HG03097 (cell line): ENCODE results near the gene LENG9.

Experiments
- ATAC-seq: cut with Tn5 transposase; IDR thresholded peaks from one replicate; pipeline ENCODE4 v1.9.1; 2021; ENCODE audit not compliant: unreplicated experiment, low FRiP score

Gene LENG9

DNA sequence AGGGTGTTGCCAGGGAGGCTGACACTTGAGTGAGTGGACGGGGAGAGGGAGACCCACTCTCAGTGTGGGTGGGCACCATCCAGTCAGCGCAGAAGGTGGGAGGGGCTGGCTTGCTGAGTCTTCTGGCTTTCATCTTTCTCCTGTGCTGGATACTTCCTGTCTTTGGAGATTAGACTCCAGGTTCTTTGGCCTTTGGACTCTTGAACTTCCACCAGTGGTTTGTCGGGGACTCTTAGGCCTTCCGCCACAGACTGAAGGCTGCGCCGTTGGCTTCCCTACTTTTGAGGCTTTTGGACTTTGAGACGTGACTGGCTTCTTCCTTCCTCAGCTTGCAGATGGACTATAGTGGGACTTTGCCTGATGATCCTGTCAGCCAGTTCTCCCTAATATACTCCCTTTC, 18.8 kb downstream of the LENG9 start:
- no peak for ATAC-seq

- no peak for ATAC-seq
Measured at GRCh38 chr19:54440641-54441040, 22.9 kb downstream of the LENG9 start.

- ATAC-seq: no peak
Measured at GRCh38 chr19:54439174-54439851, 24.3 kb downstream of the LENG9 start.

GRCh38 chr19:54436628-54437252, 26.8 kb downstream of the LENG9 start:
- ATAC-seq: no peak

DNA sequence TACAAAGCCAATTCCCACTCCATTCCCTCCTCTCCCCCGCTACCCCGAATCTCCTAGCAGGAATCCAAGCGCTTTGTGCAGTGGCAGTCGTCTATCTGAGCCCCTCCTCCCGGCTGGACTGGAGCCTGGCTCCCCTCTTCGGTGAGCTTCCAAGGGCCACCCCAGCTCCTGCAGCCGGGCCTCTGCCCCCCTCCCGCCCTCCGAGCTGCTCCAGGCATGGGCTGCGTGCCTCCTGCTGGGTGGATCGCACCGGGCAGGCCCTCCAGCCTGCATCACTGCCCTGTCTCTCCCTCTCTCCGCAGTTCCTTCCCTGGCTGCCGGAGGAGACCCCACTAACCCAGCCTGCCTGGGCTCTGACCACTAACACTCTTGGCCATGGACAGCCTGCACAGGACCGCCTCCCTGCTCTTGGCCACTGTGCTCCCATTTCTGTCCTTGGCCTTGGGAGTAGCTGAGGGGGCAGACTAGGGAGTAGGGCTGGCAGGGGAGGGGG, 27.5 kb downstream of the LENG9 start:
- ATAC-seq: no peak

DNA sequence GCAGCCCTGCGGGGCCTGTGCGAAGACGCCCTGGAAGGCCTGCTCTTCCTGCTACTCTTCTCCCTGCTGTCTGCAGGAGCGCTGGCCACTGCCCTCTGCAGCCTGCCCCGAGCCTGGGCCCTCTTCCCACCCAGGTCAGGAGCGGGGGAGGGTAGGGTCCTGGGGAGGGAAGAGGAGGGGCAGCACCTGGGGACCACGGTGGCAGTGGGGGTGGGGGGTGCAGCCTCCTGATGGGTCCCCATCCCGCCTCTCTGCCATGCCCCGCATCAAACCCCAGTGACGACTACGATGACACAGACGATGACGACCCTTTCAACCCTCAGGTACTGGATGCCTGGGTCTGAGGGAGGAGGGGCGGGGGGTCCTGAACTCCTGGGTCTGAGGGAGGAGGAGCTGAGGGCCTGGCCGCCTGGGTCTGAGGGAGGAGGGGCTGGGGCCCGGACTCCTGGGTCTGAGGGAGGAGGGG, 28.0 kb downstream of the LENG9 start:
- no peak for ATAC-seq

DNA sequence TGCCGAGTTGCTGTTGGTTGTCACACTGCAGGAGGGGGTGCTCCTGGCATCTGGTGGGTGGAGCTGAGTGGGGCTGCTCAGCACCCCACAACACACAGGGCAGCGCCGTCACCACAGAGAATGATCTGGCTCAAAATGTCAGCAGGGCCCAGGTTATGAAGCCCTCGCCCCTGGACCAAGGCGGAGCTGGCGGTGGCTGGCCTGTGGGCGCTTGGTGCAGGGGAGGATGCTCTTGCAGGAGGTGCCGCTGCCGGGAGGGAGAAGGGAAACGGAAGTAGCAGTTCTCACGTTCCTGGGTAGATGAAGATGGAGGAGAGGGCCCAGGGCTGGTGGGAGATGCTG, 28.7 kb downstream of the LENG9 start:
- no peak for ATAC-seq

DNA sequence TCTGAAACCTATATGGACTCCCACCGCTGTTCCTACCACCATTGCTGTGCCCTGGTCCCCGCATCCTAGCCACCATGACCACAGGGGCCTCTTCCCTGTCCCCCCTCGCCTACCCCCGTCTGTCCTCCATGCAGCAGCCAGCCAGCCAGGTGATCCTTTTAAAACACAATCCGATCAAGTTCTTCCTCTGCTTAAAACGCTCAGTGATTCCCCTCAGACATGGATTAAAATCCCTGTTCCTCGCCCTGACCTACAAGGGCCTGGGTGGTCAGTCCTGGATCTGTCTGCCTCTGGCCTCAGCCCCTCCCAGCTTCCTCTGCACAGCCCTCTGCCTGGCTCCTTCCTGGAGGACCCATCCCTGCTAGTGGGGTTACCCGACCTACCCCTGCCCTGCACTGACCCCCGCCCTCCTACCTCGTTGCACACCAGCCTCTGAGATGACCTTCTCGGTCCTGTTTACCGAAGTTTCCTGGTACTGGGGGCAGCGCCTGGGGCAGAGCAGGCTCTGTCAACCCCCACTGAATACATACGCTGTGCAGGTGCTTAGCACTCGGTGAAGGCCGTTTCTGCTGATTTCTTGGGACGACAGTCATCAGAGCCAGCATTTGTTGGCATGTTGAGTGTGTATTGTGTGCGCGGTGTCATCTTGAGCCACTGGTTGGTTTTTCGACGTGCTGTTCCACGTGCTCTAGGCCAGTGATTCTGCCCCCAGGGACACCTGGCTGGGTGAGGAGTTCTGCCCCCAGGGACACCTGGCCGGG, 29.3 kb downstream of the LENG9 start:
- ATAC-seq: no peak

- no peak for ATAC-seq
Measured at GRCh38 chr19:54433697-54434096, 29.9 kb downstream of the LENG9 start.

- ATAC-seq: no peak
Measured at GRCh38 chr19:54432144-54432738, 31.3 kb downstream of the LENG9 start.

DNA sequence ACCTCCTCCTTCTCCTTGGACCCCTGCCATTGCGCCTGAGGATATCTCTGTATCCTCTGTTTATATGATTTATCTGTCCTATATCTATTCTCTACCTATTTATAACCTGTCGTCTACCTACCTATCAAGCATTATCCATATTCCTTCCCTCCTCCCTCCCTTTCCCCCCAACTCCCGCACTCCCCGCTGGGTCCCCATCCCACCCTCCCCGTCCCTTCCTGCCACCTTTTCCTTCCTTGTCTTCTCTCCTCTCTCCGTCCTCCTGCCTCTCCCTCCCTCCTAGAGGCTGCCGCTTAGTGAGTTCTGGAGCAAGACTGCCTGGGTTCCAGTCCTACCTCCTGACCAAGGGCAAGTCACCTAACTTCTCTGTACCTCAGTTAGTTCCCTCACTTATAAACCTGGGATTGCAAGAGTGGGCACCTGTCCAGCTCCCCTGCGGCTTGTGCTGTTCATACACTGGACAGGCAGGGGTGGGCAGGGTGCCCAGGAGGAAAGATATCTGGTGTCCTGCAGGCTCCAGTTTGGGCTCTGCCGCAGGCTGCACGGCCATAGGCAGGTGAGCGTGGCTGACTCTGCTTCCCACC, 32.2 kb downstream of the LENG9 start:
- no peak for ATAC-seq

GRCh38 chr19:54430306-54431254, 33.0 kb downstream of the LENG9 start:
- ATAC-seq: no peak

- no peak for ATAC-seq
Measured at GRCh38 chr19:54429545-54430227, 33.9 kb downstream of the LENG9 start.

DNA sequence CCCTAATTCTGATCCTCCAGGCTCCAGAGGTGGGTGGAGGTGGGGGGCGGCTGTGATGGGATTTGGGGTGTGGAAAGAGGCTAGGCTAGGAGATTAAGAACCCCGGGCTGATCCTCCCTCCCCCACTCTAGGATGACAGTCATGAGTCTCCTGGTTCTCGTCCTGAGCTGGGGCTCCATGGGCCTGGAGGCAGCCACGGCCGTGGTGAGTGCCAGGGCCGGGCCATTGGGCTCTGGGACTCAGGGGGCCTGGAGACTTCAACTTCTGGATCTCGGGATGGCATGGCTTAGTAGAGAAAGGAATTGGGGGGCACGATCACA, 34.4 kb downstream of the LENG9 start:
- ATAC-seq: no peak

- no peak for ATAC-seq
Measured at GRCh38 chr19:54428323-54429175, 35.0 kb downstream of the LENG9 start.

GRCh38 chr19:54427586-54427985, 36.0 kb downstream of the LENG9 start:
- ATAC-seq: no peak

GRCh38 chr19:54426291-54426931, 37.2 kb downstream of the LENG9 start:
- no peak for ATAC-seq

DNA sequence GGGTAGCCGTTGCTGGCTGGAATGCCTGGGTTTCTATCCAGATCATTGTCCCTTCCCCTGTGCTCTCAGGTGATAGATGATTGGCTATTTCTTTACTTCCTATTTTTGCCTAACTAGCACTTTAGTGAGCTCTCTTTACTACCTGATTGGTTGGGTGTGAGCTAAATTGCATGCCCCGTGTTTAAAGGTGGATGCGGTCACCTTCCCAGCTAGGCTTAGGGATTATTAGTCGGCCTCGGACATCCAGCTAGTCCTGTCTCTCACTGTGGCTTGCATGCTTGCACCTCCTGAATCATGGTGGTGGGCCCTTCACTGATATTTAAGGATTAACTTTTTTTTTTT, 38.2 kb downstream of the LENG9 start:
- no peak for ATAC-seq
